Measurements from ENCODE around the gene NDUFA5.

GRCh38 chr7:123494193-123494796, 63.3 kb downstream of the NDUFA5 start:
- peak; percentile 49 to 75 (median 60) for TF ChIP-seq CTCF (IDR thresholded peaks at IDR 0.05)
- TF ChIP-seq POLR2AphosphoS5 (IDR thresholded peaks at IDR 0.05): no peak
- no peak for TF ChIP-seq POLR2A (IDR thresholded peaks at IDR 0.05)

All from prostate gland (tissue), 2 donors.